HG03571 (cell line): ENCODE data around the gene SOD3.

Experiments
- ATAC-seq: cut with Tn5 transposase; IDR thresholded peaks from one replicate; pipeline ENCODE4 v1.9.1; 2021; ENCODE audit not compliant: unreplicated experiment

Gene SOD3

GRCh38 chr4:24794916-24795665 is at the start of gene SOD3:
Gene SOD3 (plus strand): TSS chr4:24795573. CDS start chr4:24799522, 3,949 bp downstream.
- no peak for ATAC-seq

GRCh38 chr4:24747234-24747975 is 48.0 kb upstream of the SOD3 start:
- ATAC-seq: no peak

- ATAC-seq: no peak
Observed at GRCh38 chr4:24748023-24748422, 47.4 kb upstream of the SOD3 start.

- ATAC-seq: no peak
Observed at GRCh38 chr4:24748758-24749350, 46.5 kb upstream of the SOD3 start.

GRCh38 chr4:24750106-24750505 is 45.3 kb upstream of the SOD3 start:
- no peak for ATAC-seq

GRCh38 chr4:24751926-24752539 is 43.3 kb upstream of the SOD3 start:
- ATAC-seq: no peak

GRCh38 chr4:24753519-24753918 is 41.9 kb upstream of the SOD3 start:
- ATAC-seq: no peak

GRCh38 chr4:24754571-24754970 is 40.8 kb upstream of the SOD3 start:
- no peak for ATAC-seq

GRCh38 chr4:24763631-24764297 is 31.6 kb upstream of the SOD3 start:
- ATAC-seq: no peak

- no peak for ATAC-seq
Observed at GRCh38 chr4:24764345-24764744, 31.0 kb upstream of the SOD3 start.

GRCh38 chr4:24765376-24765988 is 29.9 kb upstream of the SOD3 start:
- no peak for ATAC-seq

- ATAC-seq: no peak
Observed at GRCh38 chr4:24768006-24768405, 27.4 kb upstream of the SOD3 start.

- peak; percentile 75 for ATAC-seq
Observed at GRCh38 chr4:24768604-24769003, 26.8 kb upstream of the SOD3 start.

GRCh38 chr4:24769571-24769970 is 25.8 kb upstream of the SOD3 start:
- ATAC-seq: no peak

GRCh38 chr4:24770032-24770584 is 25.3 kb upstream of the SOD3 start:
- ATAC-seq: peak; percentile 50

- ATAC-seq: no peak
Observed at GRCh38 chr4:24770667-24771066, 24.7 kb upstream of the SOD3 start.

GRCh38 chr4:24771241-24771640 is 24.1 kb upstream of the SOD3 start:
- no peak for ATAC-seq

- no peak for ATAC-seq
Observed at GRCh38 chr4:24772061-24772705, 23.2 kb upstream of the SOD3 start.

GRCh38 chr4:24772952-24773351 is 22.4 kb upstream of the SOD3 start:
- no peak for ATAC-seq

GRCh38 chr4:24774452-24774851 is 20.9 kb upstream of the SOD3 start:
- ATAC-seq: no peak
